ENCODE measurements around the gene FOXO1.

DNA sequence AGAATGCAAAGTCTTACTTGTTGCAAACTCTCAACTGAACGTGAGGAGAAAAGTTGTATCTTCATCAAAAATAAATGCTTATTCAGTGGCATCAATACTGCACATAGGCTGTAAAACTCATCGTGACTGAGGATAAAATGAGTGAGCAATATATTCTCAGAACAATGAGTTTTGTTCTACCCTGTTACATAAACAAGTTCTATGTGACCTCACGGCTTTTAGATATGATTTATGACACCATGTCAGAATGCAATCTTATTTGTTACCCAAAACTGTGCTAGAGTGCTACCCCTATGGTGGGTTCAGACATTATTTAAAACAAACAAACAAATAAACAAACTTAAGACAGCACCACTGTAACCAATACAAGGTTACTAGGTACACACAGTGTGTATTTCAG lies 55.4 kb downstream of the FOXO1 start:
- no peak for TF ChIP-seq POLR2A (IDR thresholded peaks at IDR 0.05)
- TF ChIP-seq, protein P1, sequence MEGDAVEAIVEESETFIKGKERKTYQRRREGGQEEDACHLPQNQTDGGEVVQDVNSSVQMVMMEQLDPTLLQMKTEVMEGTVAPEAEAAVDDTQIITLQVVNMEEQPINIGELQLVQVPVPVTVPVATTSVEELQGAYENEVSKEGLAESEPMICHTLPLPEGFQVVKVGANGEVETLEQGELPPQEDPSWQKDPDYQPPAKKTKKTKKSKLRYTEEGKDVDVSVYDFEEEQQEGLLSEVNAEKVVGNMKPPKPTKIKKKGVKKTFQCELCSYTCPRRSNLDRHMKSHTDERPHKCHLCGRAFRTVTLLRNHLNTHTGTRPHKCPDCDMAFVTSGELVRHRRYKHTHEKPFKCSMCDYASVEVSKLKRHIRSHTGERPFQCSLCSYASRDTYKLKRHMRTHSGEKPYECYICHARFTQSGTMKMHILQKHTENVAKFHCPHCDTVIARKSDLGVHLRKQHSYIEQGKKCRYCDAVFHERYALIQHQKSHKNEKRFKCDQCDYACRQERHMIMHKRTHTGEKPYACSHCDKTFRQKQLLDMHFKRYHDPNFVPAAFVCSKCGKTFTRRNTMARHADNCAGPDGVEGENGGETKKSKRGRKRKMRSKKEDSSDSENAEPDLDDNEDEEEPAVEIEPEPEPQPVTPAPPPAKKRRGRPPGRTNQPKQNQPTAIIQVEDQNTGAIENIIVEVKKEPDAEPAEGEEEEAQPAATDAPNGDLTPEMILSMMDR (IDR thresholded peaks at IDR 0.05 in 4 of 5, conservative IDR thresholded peaks at IDR 0.05 in 1 of 5) = no peak

Measured in gastrocnemius medialis (tissue), 4 donors.